22Rv1 (cell line): ENCODE measurements around the gene CRYZ.

Experiments
- ZFX ChIP-seq: fragments of 450-650 bp; IDR thresholded peaks from 2 replicates; pipeline ENCODE4 v1.6.1; 2017; ENCODE audit warnings: antibody characterized with exemption, borderline replicate concordance
- TF ChIP-seq, protein P1 (sequence below): fragments of 450-650 bp; IDR thresholded peaks from 2 replicates; pipeline ENCODE4 v1.5.1; 2017; ENCODE audit warnings: mild to moderate bottlenecking

DNA sequence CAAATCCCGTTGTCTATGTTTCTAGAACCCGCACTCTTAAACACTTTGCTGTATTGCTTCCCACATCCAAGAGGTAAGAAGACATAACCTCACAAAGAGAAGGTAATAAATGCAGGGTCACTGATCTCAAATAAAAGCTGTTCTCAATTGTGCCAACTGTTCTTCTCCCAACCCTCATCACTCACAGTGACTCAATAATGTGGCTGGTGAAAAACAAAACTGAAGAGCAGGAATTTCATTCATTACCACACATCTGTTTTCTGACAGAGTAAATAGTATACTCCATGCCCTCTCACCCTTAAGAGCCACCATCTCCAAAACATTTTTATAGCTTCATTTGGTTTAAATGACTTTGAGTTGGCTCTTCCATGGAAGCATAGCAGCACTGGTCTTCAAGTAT, 53.0 kb downstream of the CRYZ start:
- TF ChIP-seq, protein P1, sequence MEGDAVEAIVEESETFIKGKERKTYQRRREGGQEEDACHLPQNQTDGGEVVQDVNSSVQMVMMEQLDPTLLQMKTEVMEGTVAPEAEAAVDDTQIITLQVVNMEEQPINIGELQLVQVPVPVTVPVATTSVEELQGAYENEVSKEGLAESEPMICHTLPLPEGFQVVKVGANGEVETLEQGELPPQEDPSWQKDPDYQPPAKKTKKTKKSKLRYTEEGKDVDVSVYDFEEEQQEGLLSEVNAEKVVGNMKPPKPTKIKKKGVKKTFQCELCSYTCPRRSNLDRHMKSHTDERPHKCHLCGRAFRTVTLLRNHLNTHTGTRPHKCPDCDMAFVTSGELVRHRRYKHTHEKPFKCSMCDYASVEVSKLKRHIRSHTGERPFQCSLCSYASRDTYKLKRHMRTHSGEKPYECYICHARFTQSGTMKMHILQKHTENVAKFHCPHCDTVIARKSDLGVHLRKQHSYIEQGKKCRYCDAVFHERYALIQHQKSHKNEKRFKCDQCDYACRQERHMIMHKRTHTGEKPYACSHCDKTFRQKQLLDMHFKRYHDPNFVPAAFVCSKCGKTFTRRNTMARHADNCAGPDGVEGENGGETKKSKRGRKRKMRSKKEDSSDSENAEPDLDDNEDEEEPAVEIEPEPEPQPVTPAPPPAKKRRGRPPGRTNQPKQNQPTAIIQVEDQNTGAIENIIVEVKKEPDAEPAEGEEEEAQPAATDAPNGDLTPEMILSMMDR: no peak
- TF ChIP-seq ZFX: no peak
